ENCODE measurements around the gene FTH1.

FTH1 gene

GRCh38 chr11:61978703-61979661, 11.5 kb upstream of the FTH1 start:
- no peak for DNase-seq

GRCh38 chr11:61976813-61977475, 9.5 kb upstream of the FTH1 start:
- no peak for DNase-seq

- DNase-seq = no peak
Measured at GRCh38 chr11:61976420-61976800, 9.0 kb upstream of the FTH1 start.

GRCh38 chr11:61975638-61976419, 8.4 kb upstream of the FTH1 start:
- DNase-seq = no peak

GRCh38 chr11:61974766-61975631, 7.6 kb upstream of the FTH1 start:
- DNase-seq = no peak

GRCh38 chr11:61973476-61974162, 6.2 kb upstream of the FTH1 start:
- DNase-seq = no peak

- DNase-seq = no peak
Measured at GRCh38 chr11:61972672-61973475, 5.4 kb upstream of the FTH1 start.

- no peak for DNase-seq
Measured at GRCh38 chr11:61972112-61972671, 4.8 kb upstream of the FTH1 start.

- DNase-seq = peak; percentile 92
Measured at GRCh38 chr11:61971248-61972111, 4.0 kb upstream of the FTH1 start.

GRCh38 chr11:61969838-61970662, 2.6 kb upstream of the FTH1 start:
- no peak for DNase-seq

- DNase-seq = no peak
Measured at GRCh38 chr11:61969391-61969758, 1.9 kb upstream of the FTH1 start.

- no peak for DNase-seq
Measured at GRCh38 chr11:61968758-61969390, 1.4 kb upstream of the FTH1 start.

GRCh38 chr11:61967924-61968757, 707 bp upstream of the FTH1 start:
- DNase-seq = peak; percentile 58

- DNase-seq = no peak
Measured at GRCh38 chr11:61966734-61967115, 709 bp downstream of the FTH1 start.

- peak; percentile 8 for DNase-seq
Measured at GRCh38 chr11:61964666-61965271, 2.7 kb downstream of the FTH1 start.

GRCh38 chr11:61964058-61964665, 3.3 kb downstream of the FTH1 start:
- no peak for DNase-seq

All from DMS153 (cell line).